ENCODE measurements around the gene TTYH3. TPM values are rescaled to one million over a fixed set of nuclear protein-coding genes. Genes with fewer than 3 reads are reported as not detected.

TTYH3 gene
- total and polyA plus RNA-seq, 2 experiments from 2014 or later = 46.3 to 108 TPM

DNA sequence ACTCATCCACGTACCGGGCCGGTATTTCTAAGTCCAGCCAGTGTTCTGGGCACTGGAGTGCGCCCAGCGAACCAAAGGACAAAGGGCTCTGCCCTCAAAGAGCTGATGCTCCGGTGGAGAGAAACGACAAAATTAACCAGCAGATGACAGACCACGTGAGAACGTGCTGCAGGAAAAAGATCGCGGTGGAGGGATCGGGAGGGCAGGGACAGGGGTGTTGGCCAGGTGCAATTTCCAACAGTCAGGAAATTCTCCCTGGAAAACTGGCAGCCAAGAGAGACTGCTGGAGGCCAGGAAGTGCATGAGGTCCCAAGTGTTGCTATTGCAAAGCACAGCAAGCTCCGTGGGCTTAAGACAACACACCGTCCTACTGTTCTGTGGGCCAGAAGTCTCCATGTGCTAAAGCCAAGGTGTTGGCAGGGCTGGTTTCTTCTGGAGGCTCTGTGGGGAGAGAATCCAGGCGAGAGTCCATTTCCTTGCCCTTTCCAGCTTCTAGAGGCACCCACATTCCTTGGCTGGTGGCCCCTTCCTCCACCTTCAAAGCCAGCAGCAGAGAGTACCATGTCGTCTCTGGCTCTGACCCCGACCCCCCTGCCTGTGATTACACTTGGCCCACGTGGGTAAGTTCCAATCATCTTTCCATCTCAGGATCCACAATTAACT lies 34.9 kb downstream of the TTYH3 start:
- no peaks in the 10 kb centered on the region for H3K4me1 ChIP-seq (ENCODE audit: insufficient read depth)
- no peaks in the 10 kb centered on the region for H3K79me2 ChIP-seq
- no peaks in the 10 kb centered on the region for H3K36me3 ChIP-seq (replicated peaks; ENCODE audit: insufficient read depth, low read depth)
- H3K9me2 ChIP-seq (replicated peaks; ENCODE audit: insufficient read depth) = no peaks in the 10 kb centered on the region
- no peaks in the 10 kb centered on the region for H3K27me3 ChIP-seq
- DNase-seq (ENCODE audit: low spot score) = no peak
- TF ChIP-seq, protein P1, sequence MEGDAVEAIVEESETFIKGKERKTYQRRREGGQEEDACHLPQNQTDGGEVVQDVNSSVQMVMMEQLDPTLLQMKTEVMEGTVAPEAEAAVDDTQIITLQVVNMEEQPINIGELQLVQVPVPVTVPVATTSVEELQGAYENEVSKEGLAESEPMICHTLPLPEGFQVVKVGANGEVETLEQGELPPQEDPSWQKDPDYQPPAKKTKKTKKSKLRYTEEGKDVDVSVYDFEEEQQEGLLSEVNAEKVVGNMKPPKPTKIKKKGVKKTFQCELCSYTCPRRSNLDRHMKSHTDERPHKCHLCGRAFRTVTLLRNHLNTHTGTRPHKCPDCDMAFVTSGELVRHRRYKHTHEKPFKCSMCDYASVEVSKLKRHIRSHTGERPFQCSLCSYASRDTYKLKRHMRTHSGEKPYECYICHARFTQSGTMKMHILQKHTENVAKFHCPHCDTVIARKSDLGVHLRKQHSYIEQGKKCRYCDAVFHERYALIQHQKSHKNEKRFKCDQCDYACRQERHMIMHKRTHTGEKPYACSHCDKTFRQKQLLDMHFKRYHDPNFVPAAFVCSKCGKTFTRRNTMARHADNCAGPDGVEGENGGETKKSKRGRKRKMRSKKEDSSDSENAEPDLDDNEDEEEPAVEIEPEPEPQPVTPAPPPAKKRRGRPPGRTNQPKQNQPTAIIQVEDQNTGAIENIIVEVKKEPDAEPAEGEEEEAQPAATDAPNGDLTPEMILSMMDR (IDR thresholded peaks at IDR 0.05; ENCODE audit: poor library complexity) = no peak
- TF ChIP-seq EZH2phosphoT487 (IDR thresholded peaks at IDR 0.05; ENCODE audit: low read depth, severe bottlenecking, unreplicated experiment) = no peak
- TF ChIP-seq EZH2 (IDR thresholded peaks at IDR 0.05; ENCODE audit: borderline replicate concordance) = no peak
- no peaks in the 10 kb centered on the region for H4K20me1 ChIP-seq (ENCODE audit: insufficient read depth, poor library complexity, severe bottlenecking)
- no peaks in the 10 kb centered on the region for H3K9me3 ChIP-seq (ENCODE audit: low read depth)
- H3K4me3 ChIP-seq = no peak overlapping the region
- H3K4me2 ChIP-seq = no peak overlapping the region
- 79% methylated on average over 18 of the region's 18 CpGs for WGBS (ENCODE audit: low lambda C conversion rate, missing lambda C conversion rate)
- H3K27ac ChIP-seq = no peak overlapping the region
- H2AFZ ChIP-seq = no peak overlapping the region

DNA sequence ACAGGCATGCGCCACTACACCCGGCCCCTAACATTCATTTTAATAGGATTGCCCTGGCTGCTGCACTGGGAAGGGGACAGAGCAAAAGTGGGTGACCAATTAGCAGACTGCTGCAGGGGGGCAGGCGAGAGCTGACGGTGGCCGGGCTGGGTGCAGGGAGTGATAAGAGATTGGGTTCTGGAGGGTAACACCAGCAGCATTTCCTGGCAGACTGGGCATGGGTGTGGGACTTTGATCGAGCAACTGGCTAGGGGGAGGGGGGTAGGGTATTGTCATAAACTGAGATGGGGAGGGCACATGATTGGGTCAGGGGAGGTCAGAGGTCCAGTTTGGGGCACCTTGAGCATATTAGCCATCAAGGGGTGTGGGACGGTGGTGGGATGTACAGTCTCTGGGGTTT lies 36.1 kb downstream of the TTYH3 start:
- no peaks in the 10 kb centered on the region for H3K79me2 ChIP-seq
- no peak overlapping the region for H2AFZ ChIP-seq
- H3K9me3 ChIP-seq (ENCODE audit: low read depth) = no peaks in the 10 kb centered on the region
- WGBS (ENCODE audit: low lambda C conversion rate, missing lambda C conversion rate) = 82% methylated on average over 7 of the region's 7 CpGs
- no peak overlapping the region for H3K4me2 ChIP-seq
- TF ChIP-seq EZH2phosphoT487 (IDR thresholded peaks at IDR 0.05; ENCODE audit: low read depth, severe bottlenecking, unreplicated experiment) = no peak
- H3K4me3 ChIP-seq = no peak overlapping the region
- no peaks in the 10 kb centered on the region for H3K9me2 ChIP-seq (replicated peaks; ENCODE audit: insufficient read depth)
- H3K4me1 ChIP-seq (ENCODE audit: insufficient read depth) = no peaks in the 10 kb centered on the region
- no peaks in the 10 kb centered on the region for H3K27me3 ChIP-seq
- no peak for DNase-seq (ENCODE audit: low spot score)
- H3K36me3 ChIP-seq (replicated peaks; ENCODE audit: insufficient read depth, low read depth) = no peaks in the 10 kb centered on the region
- no peaks in the 10 kb centered on the region for H4K20me1 ChIP-seq (ENCODE audit: insufficient read depth, poor library complexity, severe bottlenecking)
- H3K27ac ChIP-seq = no peak overlapping the region

DNA sequence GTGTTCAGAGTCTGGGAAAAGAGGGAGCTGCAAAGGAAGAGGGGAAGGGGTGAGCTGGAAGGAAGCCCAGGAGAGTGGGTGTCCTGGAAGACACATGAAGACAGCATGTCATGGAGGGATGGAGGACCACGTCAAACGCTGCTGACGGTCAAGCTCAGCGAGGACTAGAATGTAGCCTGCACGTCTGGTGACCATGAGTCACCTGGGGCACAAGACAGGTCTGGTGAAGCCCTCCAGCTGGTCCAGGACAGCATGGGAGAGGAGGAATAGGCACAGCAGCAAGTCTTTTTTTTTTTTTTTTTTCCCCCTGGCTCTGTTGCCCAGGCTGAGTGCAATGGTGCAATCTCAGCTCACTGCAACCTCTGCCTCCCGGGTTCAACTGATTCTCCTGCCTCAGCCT lies 36.6 kb downstream of the TTYH3 start:
- Histone ChIP-seq H3K27me3 (no peaks in the 10 kb centered on the region), H4K20me1 (ENCODE audit: insufficient read depth, poor library complexity, severe bottlenecking) (no peaks in the 10 kb centered on the region), H3K4me2 (no peak overlapping the region), H3K36me3 (replicated peaks; ENCODE audit: insufficient read depth, low read depth) (no peaks in the 10 kb centered on the region), H3K79me2 (no peaks in the 10 kb centered on the region), H2AFZ (no peak overlapping the region), H3K9me2 (replicated peaks; ENCODE audit: insufficient read depth) (no peaks in the 10 kb centered on the region), H3K9me3 (ENCODE audit: low read depth) (no peaks in the 10 kb centered on the region), H3K4me1 (ENCODE audit: insufficient read depth) (no peaks in the 10 kb centered on the region), H3K4me3 (no peak overlapping the region), H3K27ac (no peak overlapping the region)
- whole genome bisulfite sequencing (ENCODE audit: low lambda C conversion rate, missing lambda C conversion rate) = 67% methylated on average over 6 of the region's 6 CpGs
- TF ChIP-seq, protein P1 (IDR thresholded peaks at IDR 0.05; ENCODE audit: poor library complexity) = no peak
- TF ChIP-seq EZH2phosphoT487 (IDR thresholded peaks at IDR 0.05; ENCODE audit: low read depth, severe bottlenecking, unreplicated experiment) (no peak), EZH2 (IDR thresholded peaks at IDR 0.05; ENCODE audit: borderline replicate concordance) (no peak)
- no peak for DNase-seq (ENCODE audit: low spot score)

DNA sequence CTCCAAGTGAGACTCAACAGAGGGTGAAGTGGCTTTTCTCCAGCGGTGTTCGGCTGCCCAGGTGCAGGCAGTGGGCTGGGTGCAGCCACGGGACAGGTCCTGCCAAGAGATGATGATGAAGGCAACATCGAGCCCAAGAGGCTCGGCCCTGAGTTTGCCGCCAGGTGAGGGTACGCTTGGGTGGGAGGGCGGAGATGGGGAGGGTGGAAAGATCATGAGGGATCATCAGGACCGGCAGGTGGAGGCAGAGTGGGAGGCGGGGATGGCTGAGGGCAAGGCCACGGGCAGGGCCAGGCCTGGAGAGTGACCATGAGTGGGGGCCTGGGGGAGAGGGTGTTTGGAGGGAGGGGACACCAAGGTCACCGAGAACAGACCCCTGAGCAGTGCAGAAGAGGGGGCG lies 38.4 kb downstream of the TTYH3 start:
- no peak overlapping the region for H3K27ac ChIP-seq
- WGBS (ENCODE audit: low lambda C conversion rate, missing lambda C conversion rate) = 92% methylated on average over 12 of the region's 13 CpGs
- no peaks in the 10 kb centered on the region for H3K79me2 ChIP-seq
- H3K36me3 ChIP-seq (replicated peaks; ENCODE audit: insufficient read depth, low read depth) = no peaks in the 10 kb centered on the region
- H4K20me1 ChIP-seq (ENCODE audit: insufficient read depth, poor library complexity, severe bottlenecking) = no peaks in the 10 kb centered on the region
- H3K9me3 ChIP-seq (ENCODE audit: low read depth) = no peaks in the 10 kb centered on the region
- no peaks in the 10 kb centered on the region for H3K9me2 ChIP-seq (replicated peaks; ENCODE audit: insufficient read depth)
- no peak overlapping the region for H2AFZ ChIP-seq
- no peaks in the 10 kb centered on the region for H3K4me1 ChIP-seq (ENCODE audit: insufficient read depth)
- no peak for DNase-seq (ENCODE audit: low spot score)
- no peak overlapping the region for H3K4me3 ChIP-seq
- no peak for TF ChIP-seq EZH2phosphoT487 (IDR thresholded peaks at IDR 0.05; ENCODE audit: low read depth, severe bottlenecking, unreplicated experiment)
- TF ChIP-seq, protein P1 (IDR thresholded peaks at IDR 0.05; ENCODE audit: poor library complexity) = no peak
- TF ChIP-seq EZH2 (IDR thresholded peaks at IDR 0.05; ENCODE audit: borderline replicate concordance) = no peak
- H3K27me3 ChIP-seq = no peaks in the 10 kb centered on the region
- H3K4me2 ChIP-seq = no peak overlapping the region

Measured in hepatocyte (in vitro differentiated cells).